HS-5 (cell line): ENCODE measurements around the gene VKORC1L1.
"Not testable (repeated sequence)": the region's sequence is repeated elsewhere in the genome, so short reads cannot be mapped to it uniquely, and the experiment has no call there.

ENCODE experiments used
- DNase-seq: peaks from one replicate; pipeline ENCODE4 v3.0.0-alpha.2; 2012; ENCODE audit warnings: low read depth

Gene VKORC1L1

DNA sequence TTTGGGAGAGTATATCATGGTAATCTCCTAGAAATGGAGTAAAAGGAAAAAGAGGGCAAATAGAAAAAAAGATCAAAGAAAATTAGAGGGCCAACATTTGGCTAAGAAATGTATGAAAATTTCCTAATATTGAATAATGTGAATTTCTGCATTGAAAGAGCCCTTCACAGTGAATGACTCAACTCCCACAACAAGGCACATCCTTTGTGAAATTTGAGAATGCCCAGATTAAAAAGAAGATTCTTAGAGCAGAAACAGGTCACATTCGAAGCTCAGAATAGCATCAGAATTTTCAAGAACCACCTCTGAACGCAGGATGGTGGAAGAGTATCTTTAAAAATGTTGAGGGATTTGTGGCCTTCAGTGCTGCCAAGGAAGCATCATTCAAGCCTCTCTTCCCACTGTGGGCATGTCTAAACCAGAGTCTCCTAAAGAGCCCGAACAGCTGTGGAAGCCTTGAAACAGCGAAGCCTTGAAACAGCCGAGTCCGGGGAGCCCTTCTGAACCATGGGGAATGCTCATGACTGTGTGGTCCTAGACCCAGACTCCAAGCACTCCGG lies 65.5 kb downstream of the VKORC1L1 start:
- DNase-seq: no peak

DNA sequence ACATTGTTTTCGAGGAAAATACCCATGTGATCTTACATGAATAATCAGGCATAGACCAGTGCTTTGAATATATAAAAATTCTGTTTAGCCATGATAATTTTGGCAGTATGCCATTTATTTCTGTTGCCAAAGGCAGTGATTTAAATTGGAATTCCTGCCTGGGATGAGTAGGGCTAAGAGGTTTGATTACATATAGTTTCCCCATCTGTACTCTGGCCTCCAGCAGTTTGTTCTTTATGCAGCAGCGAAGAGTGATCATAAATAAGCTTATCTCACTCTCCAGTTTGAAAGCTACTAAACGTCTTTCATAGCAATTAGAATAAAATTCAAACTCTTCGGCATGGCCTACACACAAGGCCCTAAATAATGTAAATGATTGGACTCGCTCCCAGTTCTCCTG lies 72.9 kb downstream of the VKORC1L1 start:
- not testable (repeated sequence) for DNase-seq

DNA sequence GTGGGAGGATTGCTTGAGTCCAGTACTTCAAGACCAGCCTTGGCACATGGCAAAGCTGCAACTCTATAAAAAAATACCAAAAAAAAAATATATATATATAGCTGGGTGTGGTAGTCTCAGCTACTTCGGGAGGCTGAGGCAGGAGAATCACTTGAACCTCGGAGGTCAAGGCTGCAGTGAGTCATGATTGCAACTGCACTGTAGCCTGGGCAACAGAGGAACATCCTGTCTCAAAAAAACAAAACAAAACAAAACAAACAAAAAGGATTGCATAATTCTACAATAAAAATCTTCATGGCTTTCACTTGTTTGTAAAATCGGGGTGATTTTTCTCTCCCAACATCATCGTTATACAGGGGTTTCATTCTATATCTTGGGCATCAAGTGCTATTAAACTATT lies 74.0 kb downstream of the VKORC1L1 start:
- no peak for DNase-seq

DNA sequence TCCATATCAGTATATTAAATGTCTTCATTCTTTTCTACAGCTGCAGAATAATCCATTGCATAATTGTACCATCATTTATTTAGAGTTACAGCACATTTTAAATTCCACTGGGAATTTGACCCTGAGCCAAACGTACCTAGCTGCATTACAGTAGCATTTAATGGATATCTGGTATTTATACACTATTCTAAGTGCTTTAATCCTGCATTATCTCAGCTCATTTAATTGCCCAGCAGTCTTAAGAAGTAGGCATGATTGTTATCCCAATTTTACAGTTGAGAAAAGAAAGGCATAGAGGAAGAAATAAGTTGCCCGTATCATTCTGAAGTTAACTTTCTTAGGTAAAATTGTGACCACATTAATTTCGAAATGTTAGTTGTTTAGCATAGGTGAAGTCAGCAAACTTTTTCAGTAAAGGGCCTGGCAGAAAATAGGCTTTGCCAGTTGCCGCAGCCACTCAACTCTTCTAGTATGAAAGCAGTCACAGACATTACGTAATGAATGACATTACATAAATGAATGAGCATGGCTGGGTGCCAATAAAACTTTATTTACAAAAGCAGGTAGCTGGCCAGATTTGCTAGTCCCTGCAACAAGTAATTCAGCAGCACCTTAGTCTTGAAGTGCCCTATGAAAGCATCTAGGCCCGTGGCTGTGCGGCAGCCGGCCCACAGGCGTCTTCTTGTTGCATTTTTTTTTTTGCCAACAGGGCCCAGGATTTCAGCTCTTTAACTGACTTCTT lies 79.1 kb downstream of the VKORC1L1 start:
- DNase-seq: no peak

DNA sequence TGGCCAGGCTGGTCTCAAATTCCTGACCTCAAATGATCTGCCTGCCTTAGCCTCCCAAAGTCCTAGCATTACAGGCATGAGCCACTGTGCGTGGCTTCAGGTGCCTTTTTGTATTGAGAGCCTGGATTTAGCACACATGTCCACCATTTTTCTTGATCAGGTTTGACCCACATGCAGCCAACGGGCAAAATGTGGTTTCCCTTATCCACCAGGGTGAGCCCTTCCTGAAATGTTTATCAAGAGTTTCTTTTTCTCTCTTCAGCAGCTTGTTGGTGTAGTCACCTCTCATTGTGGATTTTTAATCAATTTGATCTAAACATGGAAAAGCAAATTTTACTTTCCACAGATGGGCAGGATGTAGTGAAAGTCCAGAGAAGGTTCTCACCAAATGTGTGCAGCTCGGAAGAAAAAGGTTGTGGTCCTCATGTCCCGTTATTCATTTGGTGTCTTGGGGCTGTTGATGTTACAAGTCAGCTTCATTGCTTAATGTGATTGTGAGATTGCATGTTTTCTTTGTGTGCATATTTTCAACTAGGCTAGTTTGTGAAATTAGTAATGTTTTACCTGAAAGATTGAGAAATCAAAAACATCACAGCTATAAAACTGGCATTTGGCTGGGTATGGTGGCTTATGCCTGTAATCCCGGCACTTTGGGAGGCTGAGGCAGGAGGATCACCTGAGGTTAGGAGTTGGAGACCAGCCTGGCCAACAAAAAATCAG lies 80.3 kb downstream of the VKORC1L1 start:
- DNase-seq: no peak

DNA sequence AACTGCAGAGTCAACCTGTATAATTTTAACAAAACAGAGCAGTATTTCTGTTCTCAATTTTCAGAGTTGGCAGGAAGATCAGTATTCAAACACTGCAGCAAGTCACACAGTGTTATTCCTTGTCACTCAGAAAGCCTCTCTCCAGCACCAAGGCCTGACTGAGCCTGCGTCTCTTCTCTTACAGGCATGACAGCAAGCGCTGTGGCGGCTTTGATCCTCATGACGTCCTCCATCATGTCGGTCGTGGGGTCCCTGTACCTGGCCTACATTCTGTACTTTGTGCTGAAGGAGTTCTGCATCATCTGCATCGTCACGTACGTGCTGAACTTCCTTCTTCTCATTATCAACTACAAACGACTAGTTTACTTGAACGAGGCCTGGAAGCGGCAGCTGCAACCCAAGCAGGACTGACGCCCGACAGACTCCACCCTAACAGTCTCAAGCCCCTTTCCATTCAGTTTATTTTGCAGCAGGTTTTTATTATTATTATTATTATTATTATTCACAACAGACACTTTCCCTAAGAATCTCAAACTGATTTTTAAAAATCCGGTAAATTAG lies 81.1 kb downstream of the VKORC1L1 start:
- DNase-seq: no peak

DNA sequence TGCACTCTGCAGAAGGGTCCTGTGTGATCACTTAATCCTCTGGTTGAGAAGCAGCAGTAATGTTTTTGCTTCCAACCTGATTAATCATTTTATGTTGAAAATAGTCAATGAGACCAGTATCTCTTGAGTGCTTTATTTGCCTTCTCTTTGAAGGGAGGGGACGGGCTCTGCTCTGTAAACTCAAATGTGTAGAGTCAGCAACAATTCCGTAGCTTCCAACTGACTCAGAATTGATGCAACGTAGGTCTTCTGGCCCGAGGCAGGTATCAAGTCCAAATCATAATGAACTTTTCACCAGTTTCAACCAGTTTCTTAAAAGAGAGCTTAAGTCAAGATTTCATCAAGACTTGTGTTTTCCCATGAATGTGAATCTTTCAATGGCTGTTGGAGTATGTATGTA lies 82.8 kb downstream of the VKORC1L1 start:
- DNase-seq: no peak

DNA sequence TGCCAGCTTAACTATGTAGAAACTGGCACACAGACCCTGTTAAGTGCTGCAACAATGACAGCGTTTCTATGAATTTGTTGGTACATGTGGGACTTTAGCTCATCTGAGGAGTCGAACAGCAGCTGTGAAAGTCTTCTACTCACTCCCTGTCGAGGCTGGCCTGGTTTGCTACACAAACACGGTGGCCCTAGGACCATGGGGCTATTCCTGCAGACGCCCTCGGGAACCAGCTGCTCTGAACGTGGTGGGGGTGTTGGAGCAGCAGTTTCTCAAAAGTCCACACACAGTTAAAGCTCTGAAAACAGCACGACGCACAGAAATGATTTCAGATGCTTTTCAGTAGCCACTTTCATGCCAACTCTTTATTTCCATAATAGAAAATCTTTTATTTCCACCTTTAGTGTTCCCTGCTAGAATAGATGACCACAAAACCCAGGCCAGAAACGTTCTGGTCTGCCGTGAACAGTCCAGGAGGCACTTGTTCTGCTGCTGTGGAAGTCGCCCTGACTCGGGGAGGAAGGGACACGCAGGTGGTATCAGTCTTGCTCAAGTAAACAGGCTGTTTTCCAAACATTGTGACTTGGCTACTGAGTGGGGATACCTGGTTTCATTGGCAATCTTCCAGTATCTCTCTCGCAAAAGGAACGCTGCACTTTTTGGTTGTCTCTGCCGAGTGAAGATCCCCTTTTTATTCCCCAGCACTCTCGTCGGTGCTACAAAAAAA lies 87.6 kb downstream of the VKORC1L1 start:
- no peak for DNase-seq

DNA sequence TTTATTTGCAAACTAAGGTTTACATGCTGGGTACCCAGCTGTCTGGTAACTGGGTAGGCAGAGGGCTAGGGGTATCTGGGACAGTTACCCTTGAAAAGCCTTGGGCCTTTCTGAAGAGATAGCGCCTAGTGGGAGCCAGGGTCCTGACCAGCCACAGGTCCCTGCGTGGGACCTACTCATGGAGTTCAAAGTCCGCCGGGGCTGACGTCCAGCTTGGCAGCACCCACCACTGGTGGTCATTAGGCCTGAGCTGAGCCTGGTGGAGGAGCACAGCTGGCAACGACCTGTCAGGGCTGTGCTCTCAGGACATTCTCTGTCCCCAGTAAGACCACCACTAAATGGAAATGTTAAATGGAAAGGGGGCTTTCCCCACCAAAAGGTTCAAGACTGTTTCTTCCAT lies 89.2 kb downstream of the VKORC1L1 start:
- no peak for DNase-seq

DNA sequence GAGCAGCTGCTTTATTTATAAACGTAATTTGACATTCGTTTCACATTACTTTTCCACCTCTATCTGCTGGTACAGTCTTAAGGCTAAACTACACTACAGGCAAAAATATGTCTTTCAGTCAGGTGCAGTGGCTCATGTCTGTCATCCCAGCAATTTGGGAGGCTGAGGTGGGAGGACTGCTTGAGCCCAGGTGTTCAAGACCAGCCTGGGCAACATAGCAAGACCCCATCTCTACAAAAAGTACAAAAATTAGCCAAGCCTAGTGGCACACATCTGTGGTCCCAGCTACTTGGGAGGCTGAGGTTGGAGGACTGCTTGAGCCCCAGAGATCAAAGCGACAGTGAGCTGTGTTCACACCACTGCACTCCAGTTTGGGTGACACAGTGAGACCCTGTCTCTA lies 91.8 kb downstream of the VKORC1L1 start:
- DNase-seq: not testable (repeated sequence)

DNA sequence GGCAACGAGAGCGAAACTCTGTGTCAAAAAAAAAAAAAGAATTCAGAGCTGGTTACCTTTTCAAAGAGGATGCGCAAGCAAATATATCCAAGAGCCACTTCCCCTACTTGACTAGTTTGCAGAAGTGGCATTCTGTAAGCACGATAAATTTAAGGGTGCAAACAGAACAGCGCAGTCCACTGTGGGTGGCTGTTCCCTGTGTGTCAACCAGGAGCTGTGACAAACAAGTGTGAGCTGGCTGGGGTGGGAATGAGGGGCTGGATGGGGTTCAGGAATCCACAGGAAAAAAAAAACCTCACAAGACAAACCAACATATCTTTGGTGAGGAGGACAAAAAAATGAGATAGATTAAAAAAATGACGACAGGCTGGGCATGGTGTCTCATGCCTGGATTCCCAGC lies 93.3 kb downstream of the VKORC1L1 start:
- no peak for DNase-seq

DNA sequence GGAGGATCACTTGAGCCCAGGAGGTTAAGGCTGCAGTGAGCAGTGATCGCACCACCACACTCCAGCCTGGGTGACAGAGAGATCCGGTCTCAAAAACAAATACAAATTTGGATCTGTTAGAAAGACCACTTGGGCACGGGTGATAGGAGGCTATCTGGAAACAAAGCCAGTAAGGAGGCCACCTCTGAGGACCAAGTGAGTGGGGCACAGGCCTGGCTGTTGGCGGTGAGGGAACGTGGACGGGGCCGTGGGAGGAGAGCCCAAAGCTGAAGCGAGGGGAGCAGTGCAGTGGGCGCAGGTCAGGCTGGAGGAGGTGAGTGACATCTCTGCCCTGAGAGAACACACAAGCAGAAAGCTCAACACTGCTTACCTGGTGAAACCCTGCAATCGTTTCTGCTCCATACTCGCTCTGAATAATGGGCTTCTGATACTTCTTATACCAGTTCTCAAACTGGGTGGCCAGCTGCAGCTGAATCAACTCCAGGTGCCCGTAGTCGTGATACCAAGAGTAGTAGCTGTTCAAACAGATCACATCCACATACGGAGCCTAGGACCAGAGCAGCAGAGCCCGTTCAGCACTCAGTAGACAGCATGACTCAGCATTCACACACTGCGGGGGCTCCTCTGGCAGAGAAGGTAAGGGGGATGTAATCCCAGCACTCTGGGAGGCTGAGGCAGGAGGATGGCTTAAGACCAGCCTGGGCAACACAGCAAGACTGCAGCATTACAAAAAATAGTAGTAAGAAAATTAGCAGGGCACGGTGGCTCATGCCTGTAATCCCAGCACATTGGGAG lies 94.7 kb downstream of the VKORC1L1 start:
- DNase-seq: no peak

DNA sequence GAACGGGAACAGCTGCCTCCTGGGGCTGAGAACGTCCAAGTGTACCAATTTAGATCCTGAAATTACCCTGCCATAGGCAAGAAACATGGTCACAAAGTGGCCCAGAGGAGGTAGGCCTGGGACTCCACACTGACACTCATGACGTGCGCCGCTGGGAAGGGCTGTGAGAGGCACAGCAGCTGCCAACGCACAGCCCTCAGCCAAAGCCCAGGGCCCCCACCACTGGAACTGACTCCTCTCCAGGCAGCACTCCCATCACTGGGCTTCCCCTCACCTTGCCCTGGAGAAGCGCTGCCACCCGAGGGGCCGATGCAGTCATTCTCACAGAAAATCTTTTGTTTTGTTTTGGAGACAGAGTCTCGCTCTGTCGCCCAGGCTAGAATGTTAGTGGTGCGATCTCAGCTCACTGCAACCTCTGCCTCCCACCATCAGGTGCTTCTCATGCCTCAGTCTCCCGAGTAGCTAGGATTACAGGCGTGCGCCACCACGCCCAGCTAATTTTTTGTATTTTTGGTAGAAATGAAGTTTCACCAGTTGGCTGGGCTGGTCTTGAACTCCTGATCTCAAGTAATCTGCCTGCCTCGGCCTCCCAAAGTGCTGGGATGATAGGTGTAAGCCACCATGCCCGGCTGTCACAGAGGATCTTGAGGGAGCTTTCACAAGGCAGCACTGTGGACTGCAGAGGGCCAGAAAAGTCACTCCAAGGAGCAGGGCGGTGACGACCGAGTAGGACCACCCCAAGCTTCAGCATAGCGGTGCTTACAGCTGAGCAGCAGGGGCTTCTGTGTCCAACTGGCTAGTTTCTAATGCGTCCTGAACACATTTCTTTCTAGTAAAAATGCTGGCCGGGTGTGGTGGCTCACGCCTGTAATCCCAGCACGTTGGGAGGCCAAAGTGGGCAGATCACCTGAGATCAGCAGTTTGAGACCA lies 95.6 kb downstream of the VKORC1L1 start:
- no peak for DNase-seq

DNA sequence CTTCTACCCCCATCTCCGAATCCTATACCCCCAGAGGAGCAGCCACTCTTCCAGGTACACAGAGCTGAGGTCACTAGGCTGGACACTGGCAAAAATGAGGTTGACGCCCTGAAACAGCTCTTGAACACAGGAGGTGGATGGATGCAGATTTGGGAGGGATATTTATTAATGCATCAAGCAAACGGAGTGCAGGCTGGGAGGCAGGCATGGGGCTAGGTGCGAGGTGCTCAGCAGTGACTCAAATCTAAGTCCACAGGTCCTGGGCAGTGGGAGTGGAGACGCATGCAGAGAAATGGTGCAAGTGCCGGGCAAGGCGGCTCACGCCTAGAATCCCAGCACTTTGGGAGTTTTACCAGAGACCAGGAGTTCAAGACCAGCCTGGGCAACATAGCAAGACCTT lies 98.1 kb downstream of the VKORC1L1 start:
- no peak for DNase-seq

DNA sequence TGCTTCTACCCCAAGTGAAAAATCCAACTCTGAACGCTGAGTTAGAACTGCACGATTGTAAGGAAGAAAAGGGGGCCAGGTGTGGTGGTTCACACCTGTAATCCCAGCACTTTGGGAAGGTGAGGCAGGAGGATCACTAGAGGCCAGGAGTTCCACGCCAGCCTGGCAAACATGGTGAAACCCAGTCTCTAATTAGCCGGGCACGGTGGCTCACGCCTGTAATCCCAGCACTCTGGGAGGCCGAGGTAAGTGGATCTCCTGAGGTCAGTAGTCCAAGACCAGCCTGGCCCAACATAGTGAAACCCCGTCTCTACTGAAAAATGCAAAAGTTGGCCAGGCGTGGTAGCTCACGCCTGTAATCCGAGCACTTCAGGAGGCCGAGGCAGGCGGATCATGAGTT lies 100.1 kb downstream of the VKORC1L1 start:
- no peak for DNase-seq

DNA sequence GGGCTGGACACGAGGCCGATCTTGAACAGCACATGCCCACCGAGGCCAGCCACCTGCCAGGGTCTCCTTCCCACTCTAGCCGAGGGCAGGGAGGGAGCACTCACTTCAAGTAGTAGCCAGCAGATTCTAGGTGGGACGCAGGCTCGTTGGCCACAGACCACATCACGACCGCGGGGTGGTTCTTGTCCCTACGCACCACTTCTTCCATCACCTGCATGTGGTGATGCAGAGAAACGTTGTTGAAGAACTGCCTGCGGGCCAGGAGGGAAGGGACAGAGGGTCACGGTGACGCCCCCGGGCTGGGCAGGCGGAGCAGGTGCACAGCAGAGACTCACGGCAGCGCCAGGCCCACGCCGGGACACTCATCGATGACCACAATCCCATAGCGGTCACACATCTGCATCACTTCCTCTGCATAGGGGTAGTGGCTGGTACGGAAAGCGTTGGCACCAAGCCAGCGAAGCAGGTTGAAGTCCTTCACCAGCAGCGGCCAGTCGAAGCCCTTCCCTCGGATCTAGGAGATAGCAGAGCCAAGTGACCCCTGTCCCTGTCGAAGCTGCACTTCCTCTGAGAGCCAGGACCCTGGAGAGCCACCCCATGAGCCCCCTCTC lies 101.4 kb downstream of the VKORC1L1 start:
- no peak for DNase-seq

DNA sequence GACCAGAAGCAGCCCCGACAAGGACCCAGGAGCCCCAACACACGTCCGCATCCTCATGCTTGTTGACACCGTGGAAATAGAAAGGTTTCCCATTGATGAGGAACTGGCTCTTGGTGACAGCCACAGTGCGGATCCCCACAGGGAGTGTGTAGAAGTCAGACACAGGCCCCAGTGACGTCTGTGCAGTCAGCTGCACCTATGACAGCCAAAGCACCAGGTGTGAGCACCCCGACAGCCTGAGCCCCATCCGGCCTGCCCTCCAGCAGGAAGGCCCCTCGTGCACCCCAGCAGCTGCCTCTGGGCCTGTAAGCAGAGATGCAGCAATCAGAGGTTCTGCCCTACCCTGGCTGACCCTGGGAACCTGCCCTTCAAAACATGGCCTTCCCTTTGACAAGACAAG lies 102.0 kb downstream of the VKORC1L1 start:
- no peak for DNase-seq

DNA sequence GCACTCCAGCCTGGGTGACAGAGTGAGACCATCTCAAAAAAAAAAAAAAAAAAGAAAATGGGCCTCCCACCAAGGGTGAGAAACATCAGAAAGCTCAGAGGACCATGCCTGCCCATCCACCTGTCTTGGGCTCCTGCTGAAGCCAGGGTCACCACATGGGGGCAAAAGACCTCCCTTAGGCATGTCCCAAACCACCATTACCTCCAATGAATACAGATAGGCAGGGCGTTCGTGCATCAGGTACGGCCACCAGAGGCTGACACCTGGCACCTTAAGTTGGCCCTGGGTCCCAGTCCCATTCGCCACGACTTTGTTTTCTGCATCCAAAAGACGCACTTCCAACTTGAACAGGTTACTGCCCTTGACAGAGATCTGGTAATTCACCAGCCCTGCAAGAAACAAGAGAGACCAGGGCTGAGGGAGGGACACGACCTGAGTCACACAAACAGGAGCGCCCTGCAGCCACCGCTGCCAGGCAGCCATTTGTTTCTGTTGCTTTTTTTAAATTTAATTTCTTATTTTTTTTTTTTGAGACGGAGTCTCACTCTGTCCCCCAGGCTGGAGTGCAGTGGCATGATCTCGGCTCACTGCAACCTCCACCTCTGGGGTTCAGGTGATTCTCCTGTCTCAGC lies 103.1 kb downstream of the VKORC1L1 start:
- DNase-seq: no peak

DNA sequence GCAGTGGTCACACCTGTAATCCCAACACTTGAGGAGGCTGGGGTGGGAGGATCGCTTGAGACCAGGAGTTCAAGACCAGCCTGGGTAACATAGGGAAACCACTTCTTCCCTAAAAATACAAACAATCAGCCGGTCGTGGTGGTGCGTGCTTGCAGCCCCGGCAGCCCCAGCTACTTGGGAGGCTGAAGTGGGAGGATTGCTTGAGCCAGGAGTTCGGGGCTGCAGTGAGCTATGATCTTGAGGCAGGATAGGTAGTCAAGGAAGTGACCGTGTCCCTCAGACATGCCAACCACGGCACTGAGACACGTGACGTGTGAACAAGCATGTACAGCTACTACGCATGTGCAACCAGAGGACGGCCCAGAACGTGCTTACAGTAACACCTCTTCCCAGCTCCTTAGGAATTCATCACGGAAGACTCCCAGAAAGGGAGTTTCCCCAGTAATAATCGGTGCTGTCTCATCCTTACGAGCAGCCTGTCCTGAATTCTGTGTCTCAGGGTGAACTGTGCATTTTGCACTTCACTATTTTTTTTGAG lies 103.9 kb downstream of the VKORC1L1 start:
- DNase-seq: no peak
